ENCODE data around the gene DLEU7. TPM values are rescaled to one million over a fixed set of nuclear protein-coding genes. Genes with fewer than 3 reads are reported as not detected.

The DLEU7 gene
- total RNA-seq, 1 experiment from 2014 or later = 3.6 TPM

GRCh38 chr13:50841786-50842185 is 1.7 kb downstream of the DLEU7 start (continued):
- TF ChIP-seq FOXP4 (CRISPR knock-in tag; IDR thresholded peaks at IDR 0.05) = no peak

GRCh38 chr13:50840284-50840683 is 3.2 kb downstream of the DLEU7 start:
- ChIA-PET CTCF (interaction anchor here (1.2 kb wide), 1 partner anchor 71 kb away, joined by 3 read pairs; no protein-coding TSS in a partner anchor), POLR2A (no interaction called here)
- TF ChIP-seq ZNF532 (CRISPR knock-in tag; IDR thresholded peaks at IDR 0.05; ENCODE audit: borderline replicate concordance) = no peak
- no peak overlapping the region for H3K27ac Mint-ChIP-seq
- H3K36me3 Mint-ChIP-seq = peaks cover 16% of the 10 kb centered on the region
- H3K27me3 Mint-ChIP-seq (ENCODE audit: low read depth) = peaks cover 19% of the 10 kb centered on the region
- ATAC-seq = no peak
- H3K4me1 Mint-ChIP-seq = peaks cover 26% of the 10 kb centered on the region
- DNase-seq (ENCODE audit: low spot score) = no peak
- H3K4me3 Mint-ChIP-seq = no peak overlapping the region
- H3K9me3 Mint-ChIP-seq = no peaks in the 10 kb centered on the region; the same call in 1 of the 2 replicates

GRCh38 chr13:50839828-50840227 is 3.7 kb downstream of the DLEU7 start:
- peaks cover 19% of the 10 kb centered on the region for H3K27me3 Mint-ChIP-seq (ENCODE audit: low read depth)
- CTCF ChIA-PET = interaction anchor here (1.2 kb wide), 1 partner anchor 72 kb away, joined by 3 read pairs; no protein-coding TSS in a partner anchor
- no peak for ATAC-seq

More at GRCh38 chr13:50839828-50840227, 3.7 kb downstream of the DLEU7 start:
- Mint-ChIP-seq H3K36me3 (peaks cover 19% of the 10 kb centered on the region), H3K27ac (no peak overlapping the region), H3K9me3 (peaks cover 3% of the 10 kb centered on the region; the same call in 1 of the 2 replicates), H3K4me3 (no peak overlapping the region), H3K4me1 (peaks cover 25% of the 10 kb centered on the region)
- POLR2A ChIA-PET = no interaction called here
- no peak for TF ChIP-seq USF2 (CRISPR knock-in tag; IDR thresholded peaks at IDR 0.05)
- no peak for TF ChIP-seq ZNF138 (CRISPR knock-in tag; conservative IDR thresholded peaks at IDR 0.05)
- no peak for TF ChIP-seq ZNF232 (CRISPR knock-in tag; IDR thresholded peaks at IDR 0.05)
- no peak for TF ChIP-seq USF1 (CRISPR knock-in tag; IDR thresholded peaks at IDR 0.05)
- no peak for TF ChIP-seq SMAD3 (CRISPR knock-in tag; IDR thresholded peaks at IDR 0.05; ENCODE audit: borderline replicate concordance)
- no peak for TF ChIP-seq ZNF425 (CRISPR knock-in tag; conservative IDR thresholded peaks at IDR 0.05)
- no peak for TF ChIP-seq STAT6 (CRISPR knock-in tag; conservative IDR thresholded peaks at IDR 0.05; ENCODE audit: low read depth)
- TF ChIP-seq E2F1 (CRISPR knock-in tag; IDR thresholded peaks at IDR 0.05) = no peak
- no peak for TF ChIP-seq JUN (CRISPR knock-in tag; IDR thresholded peaks at IDR 0.05)
- DNase-seq (ENCODE audit: low spot score) = no peak
